HG03571 (cell line): ENCODE data around the gene CCND1.

Source experiments
- ATAC-seq: cut with Tn5 transposase; IDR thresholded peaks from one replicate; pipeline ENCODE4 v1.9.1; 2021; ENCODE audit not compliant: unreplicated experiment

CCND1 gene

GRCh38 chr11:69640995-69641581, at the start of gene CCND1:
CCND1 (plus strand) TSS chr11:69641156; CDS start chr11:69641314, 158 bp downstream.
- ATAC-seq = no peak

- ATAC-seq = no peak
Measured at GRCh38 chr11:69592986-69593650, 47.8 kb upstream of the CCND1 start.

- ATAC-seq = no peak
Measured at GRCh38 chr11:69593851-69594250, 47.1 kb upstream of the CCND1 start.

- no peak for ATAC-seq
Measured at GRCh38 chr11:69594481-69594880, 46.5 kb upstream of the CCND1 start.

- no peak for ATAC-seq
Measured at GRCh38 chr11:69595805-69596665, 44.9 kb upstream of the CCND1 start.

GRCh38 chr11:69598147-69598546, 42.8 kb upstream of the CCND1 start:
- ATAC-seq = no peak

GRCh38 chr11:69599502-69599901, 41.5 kb upstream of the CCND1 start:
- ATAC-seq = no peak

GRCh38 chr11:69600001-69600400, 41.0 kb upstream of the CCND1 start:
- ATAC-seq = no peak

GRCh38 chr11:69601011-69601975, 39.7 kb upstream of the CCND1 start:
- ATAC-seq = no peak

- ATAC-seq = no peak
Measured at GRCh38 chr11:69603111-69603836, 37.7 kb upstream of the CCND1 start.

GRCh38 chr11:69604055-69604454, 36.9 kb upstream of the CCND1 start:
- ATAC-seq = no peak

- no peak for ATAC-seq
Measured at GRCh38 chr11:69605737-69606526, 35.0 kb upstream of the CCND1 start.

- ATAC-seq = no peak
Measured at GRCh38 chr11:69609351-69609750, 31.6 kb upstream of the CCND1 start.

- no peak for ATAC-seq
Measured at GRCh38 chr11:69611548-69612526, 29.1 kb upstream of the CCND1 start.

GRCh38 chr11:69613594-69613993, 27.4 kb upstream of the CCND1 start:
- no peak for ATAC-seq

- ATAC-seq = no peak
Measured at GRCh38 chr11:69614085-69614484, 26.9 kb upstream of the CCND1 start.

GRCh38 chr11:69615545-69616278, 25.2 kb upstream of the CCND1 start:
- no peak for ATAC-seq
